ENCODE results near the gene RFPL4AL1.

The RFPL4AL1 gene

DNA sequence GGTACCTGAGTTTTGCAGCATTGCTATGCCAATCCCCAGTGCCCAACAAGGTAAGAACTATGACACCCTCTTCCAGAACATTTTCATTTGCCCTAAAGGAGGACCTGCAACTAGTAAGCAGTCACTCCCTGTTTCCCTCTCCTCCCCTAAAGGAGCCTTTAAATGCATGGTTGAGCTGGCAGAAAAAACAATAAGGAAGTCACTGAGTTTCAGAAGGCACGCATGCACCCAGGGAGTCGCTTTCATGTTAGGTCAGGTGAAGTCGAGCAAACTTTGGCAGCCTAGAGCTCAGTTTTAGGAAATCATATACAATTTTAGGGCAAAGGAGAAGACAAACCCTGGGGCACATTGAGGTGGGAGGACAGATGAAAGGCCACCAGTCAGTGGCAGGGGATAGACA is 51.1 kb downstream of the RFPL4AL1 start:
- no peak for DNase-seq
- intact Hi-C loops (cut with DNase I), result no loop called here
